ENCODE measurements around the gene ARHGAP33. TPM values are rescaled to one million over a fixed set of nuclear protein-coding genes. Genes with fewer than 3 reads are reported as not detected.

Gene ARHGAP33
- total and polyA plus RNA-seq, 2 donors (not counting 3 experiments of a cell fraction or from before 2014, with no cell fraction given): 11.0 to 18.4 TPM

DNA sequence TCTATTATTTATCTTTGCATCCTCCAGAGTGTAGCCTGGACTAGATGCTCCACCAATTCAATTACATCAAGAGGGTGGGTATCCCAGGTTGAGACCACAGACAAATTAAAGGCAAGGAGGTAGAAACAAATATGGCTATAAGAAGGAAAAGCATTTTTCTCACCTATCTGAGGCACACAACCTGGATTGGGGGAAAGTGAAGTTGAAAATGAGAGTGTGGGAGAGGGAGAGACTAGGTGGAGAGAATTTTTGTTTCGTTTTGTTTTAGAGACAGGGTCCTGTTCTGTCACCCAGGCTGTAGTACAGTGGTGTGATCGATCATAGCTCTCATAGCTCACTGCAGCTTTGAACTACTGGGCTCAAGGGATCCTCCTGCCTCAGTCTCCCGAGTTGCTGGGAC lies 43.1 kb downstream of the ARHGAP33 start:
- dilution Hi-C loops (cut with MboI; ENCODE audit: extremely low pct_ligation_motif_present, low sequenced_read_pairs) (no loop called here), intact Hi-C loops (cut with micrococcal nuclease) (no loop called here)
- no peak overlapping the region for H3K27ac ChIP-seq (ENCODE audit: insufficient read depth, low read depth, low read length)
- H3K9ac ChIP-seq (replicated peaks; ENCODE audit: extremely low read depth, insufficient read depth, low read length): no peak overlapping the region
- no peaks in the 10 kb centered on the region for H3K27me3 ChIP-seq (ENCODE audit: control insufficient read depth in 2 of 2, insufficient read depth in 2 of 2, low read length in 2 of 2)
- ChIA-PET POLR2A (no interaction called here), CTCF (interaction anchor here (0.7 to 2.5 kb wide), 4 partner anchors 10 to 308 kb away, joined by 3 to 54 read pairs (median 4); no protein-coding TSS in a partner anchor)
- H3K4me2 ChIP-seq (ENCODE audit: insufficient read depth, low read length): no peak overlapping the region
- no peak overlapping the region for H2AFZ ChIP-seq (ENCODE audit: low read depth, low read length)
- H3K79me2 ChIP-seq (ENCODE audit: control insufficient read depth, insufficient read depth, low read length): no peaks in the 10 kb centered on the region
- FAIRE-seq (no peak), DNase-seq (ENCODE audit: low read depth, low spot score) (no peak)
- no peaks in the 10 kb centered on the region for H3K9me1 ChIP-seq (replicated peaks; ENCODE audit: control insufficient read depth, extremely low read depth, insufficient read depth, low read length)
- no peaks in the 10 kb centered on the region for H4K20me1 ChIP-seq (replicated peaks; ENCODE audit: control insufficient read depth, extremely low read depth, insufficient read depth, low read length)
- TF ChIP-seq, protein P1, sequence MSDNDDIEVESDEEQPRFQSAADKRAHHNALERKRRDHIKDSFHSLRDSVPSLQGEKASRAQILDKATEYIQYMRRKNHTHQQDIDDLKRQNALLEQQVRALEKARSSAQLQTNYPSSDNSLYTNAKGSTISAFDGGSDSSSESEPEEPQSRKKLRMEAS (IDR thresholded peaks at IDR 0.05; ENCODE audit: insufficient read depth, insufficient read length): no peak
- TF ChIP-seq JUN (IDR thresholded peaks at IDR 0.05; ENCODE audit: borderline replicate concordance, insufficient read depth, insufficient read length, low read depth): no peak
- TF ChIP-seq POLR2A (IDR thresholded peaks at IDR 0.05; ENCODE audit: low read depth, low read length): no peak
- no peak for TF ChIP-seq EZH2 (IDR thresholded peaks at IDR 0.05; ENCODE audit: borderline replicate concordance, low read depth, low read length, severe bottlenecking)
- no peak for TF ChIP-seq GATA2 (IDR thresholded peaks at IDR 0.05; ENCODE audit: insufficient read depth, insufficient read length, low read depth, low read length)
- TF ChIP-seq, protein P2, sequence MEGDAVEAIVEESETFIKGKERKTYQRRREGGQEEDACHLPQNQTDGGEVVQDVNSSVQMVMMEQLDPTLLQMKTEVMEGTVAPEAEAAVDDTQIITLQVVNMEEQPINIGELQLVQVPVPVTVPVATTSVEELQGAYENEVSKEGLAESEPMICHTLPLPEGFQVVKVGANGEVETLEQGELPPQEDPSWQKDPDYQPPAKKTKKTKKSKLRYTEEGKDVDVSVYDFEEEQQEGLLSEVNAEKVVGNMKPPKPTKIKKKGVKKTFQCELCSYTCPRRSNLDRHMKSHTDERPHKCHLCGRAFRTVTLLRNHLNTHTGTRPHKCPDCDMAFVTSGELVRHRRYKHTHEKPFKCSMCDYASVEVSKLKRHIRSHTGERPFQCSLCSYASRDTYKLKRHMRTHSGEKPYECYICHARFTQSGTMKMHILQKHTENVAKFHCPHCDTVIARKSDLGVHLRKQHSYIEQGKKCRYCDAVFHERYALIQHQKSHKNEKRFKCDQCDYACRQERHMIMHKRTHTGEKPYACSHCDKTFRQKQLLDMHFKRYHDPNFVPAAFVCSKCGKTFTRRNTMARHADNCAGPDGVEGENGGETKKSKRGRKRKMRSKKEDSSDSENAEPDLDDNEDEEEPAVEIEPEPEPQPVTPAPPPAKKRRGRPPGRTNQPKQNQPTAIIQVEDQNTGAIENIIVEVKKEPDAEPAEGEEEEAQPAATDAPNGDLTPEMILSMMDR (IDR thresholded peaks at IDR 0.05; ENCODE audit: extremely low read depth in 1 of 2, insufficient read depth in 1 of 2, low read depth in 1 of 2, low read length in 2 of 2): no peak
- no peak for TF ChIP-seq FOS (IDR thresholded peaks at IDR 0.05; ENCODE audit: borderline replicate concordance, insufficient read depth, low read length)
- no peak for TF ChIP-seq MYC (IDR thresholded peaks at IDR 0.05; ENCODE audit: low read depth, low read length)
- no peak for TF ChIP-seq POLR2AphosphoS5 (IDR thresholded peaks at IDR 0.05; ENCODE audit: insufficient read depth, low read depth, low read length)
- no peaks in the 10 kb centered on the region for H3K4me1 ChIP-seq (ENCODE audit: control insufficient read depth, extremely low read depth, insufficient read depth, low read length)
- H3K36me3 ChIP-seq (ENCODE audit: control insufficient read depth in 2 of 2, extremely low read depth in 1 of 2, insufficient read depth in 2 of 2, low read length in 2 of 2): no peaks in the 10 kb centered on the region
- no TSS peak for BruUV-seq (replicated peaks)
- H3K4me3 ChIP-seq (replicated peaks in 1 of 3; ENCODE audit: insufficient read depth in 1 of 3, low read depth in 1 of 3, low read length in 3 of 3): no peak overlapping the region
- H3K9me3 ChIP-seq (replicated peaks; ENCODE audit: control insufficient read depth, insufficient read depth, low read length): no peaks in the 10 kb centered on the region

Data from endothelial cell of umbilical vein (primary cell).